ENCODE results near the gene TRIM74. TPM values are rescaled to one million over a fixed set of nuclear protein-coding genes. Genes with fewer than 3 reads are reported as not detected.

Gene TRIM74
- 0.21 and 0.34 TPM in 2 replicates for total RNA-seq

GRCh38 chr7:72968980-72969516 is at the start of gene TRIM74:
TRIM74 (minus strand) TSS chr7:72969466; CDS start chr7:72966157, 3,309 bp downstream.

GRCh38 chr7:72924733-72925545 is 44.3 kb downstream of the TRIM74 start, which contains the start of gene POM121:
POM121 (plus strand) TSS chr7:72925095; CDS start chr7:72925122, 27 bp downstream.

Other genes starting within 250 kb of the TRIM74 start
- gene TYW1B, start 141.3 kb downstream of the TRIM74 start, total RNA-seq = 3.3 and 9.2 TPM in 2 replicates
- gene POM121, start 44.4 kb downstream of the TRIM74 start, total RNA-seq = 5.5 and 16.7 TPM in 2 replicates
- gene SPDYE8, start 60.3 kb upstream of the TRIM74 start, total RNA-seq = not detected in 2 replicates
- not detected in 2 replicates for gene SPDYE11, start 88.4 kb upstream of the TRIM74 start, total RNA-seq
- gene SPDYE9, start 116.6 kb upstream of the TRIM74 start, total RNA-seq = not detected in 2 replicates